ENCODE measurements around the gene CACNG7.

Gene CACNG7

DNA sequence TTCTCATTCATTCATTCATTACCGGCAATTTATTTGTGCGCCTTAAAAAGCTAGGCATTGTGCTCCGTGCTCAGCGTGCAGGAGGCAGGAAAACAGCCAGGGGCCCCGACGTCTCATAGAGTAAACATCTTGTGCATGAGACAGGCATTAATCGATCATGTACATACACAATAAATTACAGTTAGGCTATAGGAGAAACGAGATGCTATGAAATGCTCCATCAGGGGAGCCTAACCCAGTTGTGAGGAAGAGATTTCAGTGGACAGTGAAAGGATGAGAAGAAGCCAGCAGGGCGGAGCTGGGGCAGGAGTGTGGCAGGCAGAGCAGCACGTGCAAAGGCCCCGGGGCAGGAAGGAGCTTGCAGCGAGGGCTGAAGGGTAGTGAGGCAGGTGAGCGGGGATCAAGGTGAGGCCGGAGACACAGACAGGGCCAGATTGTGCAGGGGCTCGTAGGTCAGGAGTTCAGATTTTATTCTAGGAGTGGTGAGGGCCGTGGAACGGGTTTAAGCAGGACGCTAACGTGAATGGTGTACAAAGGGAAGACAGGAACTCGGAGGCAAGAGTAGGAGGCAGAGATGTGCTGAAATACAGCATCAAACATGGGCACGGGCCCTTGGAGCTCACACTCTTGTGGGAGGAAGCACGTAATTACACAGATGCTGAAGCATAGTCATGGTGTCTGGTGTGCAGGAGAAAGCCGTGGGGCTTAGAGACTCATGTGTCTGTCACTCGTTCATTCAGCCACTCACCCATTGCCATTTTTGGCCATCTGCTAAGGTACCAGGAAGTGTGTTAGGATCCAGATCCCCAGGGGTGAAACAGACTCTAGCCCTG is 74.6 kb downstream of the CACNG7 start:
- DNase-seq (ENCODE audit: low read depth in 2 of 2) = no peak

DNA sequence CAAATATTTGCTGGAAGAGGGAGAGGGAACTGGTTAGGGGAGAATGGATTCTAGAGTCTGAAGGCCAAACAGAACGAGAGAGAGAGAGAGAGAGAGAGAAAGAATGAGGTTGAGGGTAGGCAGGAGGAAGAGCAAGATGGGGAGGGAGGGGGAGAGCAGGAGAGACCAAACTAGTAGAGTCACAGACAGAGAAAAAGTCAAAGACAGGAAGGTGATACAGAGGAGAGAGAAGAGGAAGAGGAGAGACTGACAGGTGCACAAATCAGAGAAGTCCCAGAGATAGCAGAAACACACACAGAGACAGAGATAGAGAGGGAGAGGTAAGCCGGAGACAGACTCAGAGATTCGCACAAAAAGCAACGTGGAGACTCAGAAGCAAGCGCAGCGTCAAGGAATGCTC is 76.8 kb downstream of the CACNG7 start:
- no peak for DNase-seq (ENCODE audit: low read depth in 2 of 2)

DNA sequence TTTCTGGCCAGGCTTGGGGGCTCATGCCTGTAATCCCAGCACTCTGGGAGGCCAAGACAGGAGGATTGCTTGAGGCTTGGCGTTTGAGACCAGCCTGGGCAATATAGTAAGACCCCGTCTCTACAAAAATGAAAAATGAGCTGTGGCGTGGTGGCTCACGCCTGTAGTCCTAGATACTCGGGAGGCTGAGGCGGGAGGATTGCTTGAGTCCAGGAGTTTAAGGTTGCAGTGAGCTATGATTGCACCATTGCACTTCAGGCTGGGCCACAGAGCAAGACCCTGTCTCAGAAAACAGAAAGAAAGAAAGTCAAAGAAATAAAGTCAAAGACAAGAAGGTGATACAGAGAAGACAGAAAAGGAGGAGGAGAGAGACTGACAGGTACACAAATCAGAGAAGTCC is 79.9 kb downstream of the CACNG7 start:
- DNase-seq (ENCODE audit: low read depth in 2 of 2) = no peak

DNA sequence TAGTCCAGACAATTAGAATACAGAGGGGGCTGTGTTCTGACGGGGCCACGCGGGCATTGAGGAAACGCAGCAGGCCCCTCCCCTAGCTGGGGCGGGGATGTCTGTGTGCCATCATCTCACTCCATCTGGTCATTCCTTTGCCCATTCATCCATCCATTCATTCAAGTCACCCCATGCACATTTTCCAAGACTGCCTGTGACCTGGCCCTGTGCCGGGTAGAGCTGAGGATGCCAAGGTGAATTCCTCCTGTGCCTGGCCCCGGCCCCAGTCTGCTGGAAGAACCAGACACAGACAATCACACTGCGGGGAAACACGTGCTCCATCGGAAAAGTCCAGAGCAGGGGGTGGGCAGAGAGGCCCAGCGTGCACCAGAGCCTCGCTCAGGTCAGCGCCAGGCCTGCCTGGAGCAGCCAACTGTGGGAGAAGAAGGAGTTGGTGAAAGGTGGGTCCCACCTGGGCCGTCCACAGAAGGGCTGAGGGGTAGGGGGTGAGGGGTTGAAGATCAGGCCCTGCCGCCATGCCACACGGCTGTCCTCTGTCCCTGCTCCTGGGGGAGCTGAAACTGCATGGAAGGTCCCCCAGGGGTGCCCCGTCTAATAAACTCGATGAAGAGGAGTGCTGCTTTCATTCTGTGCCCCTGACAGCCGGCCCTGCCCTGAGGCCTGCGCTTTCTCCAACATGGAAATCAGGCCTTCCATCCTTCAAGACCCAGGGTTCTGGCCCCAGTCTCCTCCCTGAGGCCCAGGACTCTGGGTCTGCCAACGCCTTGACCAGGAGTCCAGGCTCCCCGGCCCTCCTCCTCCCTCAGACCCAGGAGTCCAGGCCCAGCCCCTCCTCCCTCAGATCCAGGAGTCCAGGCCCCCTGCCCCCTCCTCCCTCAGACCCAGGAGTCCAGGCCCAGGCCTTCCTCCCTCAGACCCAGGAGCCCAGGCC is 80.8 kb downstream of the CACNG7 start:
- DNase-seq (ENCODE audit: low read depth in 2 of 2) = no peak

DNA sequence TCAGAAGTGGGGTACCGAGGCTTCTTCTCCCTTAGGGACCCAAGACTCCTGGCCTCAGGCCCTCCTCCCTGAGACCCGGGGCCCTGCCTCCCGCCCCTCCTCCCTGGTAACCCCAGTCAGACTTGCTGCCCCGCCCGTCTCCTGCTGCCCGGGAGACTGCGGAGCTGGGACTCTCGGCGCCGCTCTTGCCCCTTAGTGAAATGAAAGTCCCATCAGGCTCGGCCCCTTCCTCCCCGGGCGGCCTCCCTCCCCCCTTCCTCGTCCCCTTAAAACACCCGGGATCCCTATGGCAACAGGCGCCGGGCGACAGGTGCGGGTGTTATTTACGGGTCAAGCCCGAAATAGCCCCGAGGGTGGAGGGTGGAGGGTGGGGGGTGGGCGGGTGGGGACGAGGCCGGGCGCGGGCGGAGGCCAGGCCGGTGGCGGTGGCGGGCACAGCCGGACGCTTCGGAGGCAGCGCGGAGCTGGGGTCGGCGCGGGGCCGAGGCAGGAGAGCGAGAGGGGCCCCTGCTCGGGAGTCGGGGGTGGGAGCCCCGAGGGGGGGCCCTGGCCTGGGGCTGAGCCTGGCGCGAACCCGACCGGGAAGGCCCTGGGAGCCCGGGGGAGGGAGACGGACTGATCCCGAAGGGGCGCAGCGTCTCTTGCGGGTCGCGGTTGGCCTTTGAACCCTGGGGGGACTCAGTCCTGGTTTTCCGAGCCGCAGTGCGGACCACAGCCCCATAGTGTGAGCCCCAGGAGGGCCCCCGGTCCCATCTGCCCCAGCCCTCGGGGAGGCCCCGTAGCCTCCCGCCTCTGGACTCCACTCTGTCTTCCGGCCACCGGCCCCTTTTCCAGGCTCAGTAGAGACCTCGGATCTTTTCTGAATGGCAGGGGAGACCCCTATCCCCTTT is 82.4 kb downstream of the CACNG7 start, which contains the start of gene CACNG6:
Gene CACNG6, plus strand, starts transcription at position 414 of the 890 bp plus-strand sequence. CDS start 1,241 bp downstream, outside the sequence.
- DNase-seq (ENCODE audit: low read depth in 2 of 2) = no peak

DNA sequence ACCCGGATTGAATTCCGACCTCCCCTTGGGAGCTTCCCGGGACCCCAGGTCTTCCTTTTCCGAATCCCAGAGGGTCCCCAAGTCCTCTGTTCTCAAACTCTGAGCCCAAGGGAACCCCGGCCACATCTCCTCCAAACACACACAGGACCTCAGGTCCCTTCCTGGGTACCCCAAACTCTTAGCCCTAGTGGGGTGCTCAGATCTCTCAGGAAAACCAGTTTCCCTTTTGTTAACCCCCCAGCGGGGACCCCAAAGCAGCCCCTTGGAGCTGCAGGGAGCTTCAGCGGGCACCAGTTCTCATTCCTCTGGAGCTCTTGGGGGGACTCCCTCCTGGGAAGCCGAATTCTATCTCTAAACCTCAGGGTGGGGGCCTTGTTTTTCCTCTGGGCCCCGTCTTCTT is 83.1 kb downstream of the CACNG7 start:
- DNase-seq (ENCODE audit: low read depth in 2 of 2) = no peak

DNA sequence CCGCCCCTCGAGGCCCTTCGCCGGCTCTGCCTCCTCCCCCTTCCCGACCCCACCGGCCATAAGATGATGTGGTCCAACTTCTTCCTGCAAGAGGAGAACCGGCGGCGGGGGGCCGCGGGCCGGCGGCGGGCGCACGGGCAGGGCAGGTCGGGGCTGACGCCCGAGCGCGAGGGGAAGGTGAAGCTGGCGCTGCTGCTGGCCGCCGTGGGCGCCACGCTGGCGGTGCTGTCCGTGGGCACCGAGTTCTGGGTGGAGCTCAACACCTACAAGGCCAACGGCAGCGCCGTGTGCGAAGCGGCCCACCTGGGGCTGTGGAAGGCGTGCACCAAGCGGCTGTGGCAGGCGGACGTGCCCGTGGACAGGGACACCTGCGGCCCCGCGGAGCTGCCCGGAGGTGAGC is 83.7 kb downstream of the CACNG7 start:
- DNase-seq (ENCODE audit: low read depth in 2 of 2) = no peak

DNA sequence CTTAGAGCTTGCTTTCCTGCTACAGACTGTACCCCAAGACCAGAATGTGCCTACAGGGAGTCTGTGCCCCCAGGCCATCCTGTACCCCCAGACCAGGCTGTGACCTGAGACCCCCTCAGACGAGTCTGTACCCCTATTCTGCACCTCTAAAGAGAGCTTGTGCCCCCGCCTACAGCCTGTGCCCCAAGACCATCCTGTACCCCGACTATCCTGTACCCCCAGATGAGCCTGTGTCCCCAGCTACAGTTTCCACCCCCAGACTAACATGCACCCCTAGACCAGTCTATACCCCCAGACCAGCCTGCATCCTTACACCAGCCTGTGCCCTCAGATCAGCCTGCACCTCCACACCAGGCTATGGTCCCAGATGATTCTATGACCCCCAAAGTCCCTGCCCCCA is 84.4 kb downstream of the CACNG7 start:
- DNase-seq (ENCODE audit: low read depth in 2 of 2) = no peak
